ENCODE data around the gene GAS2.

GRCh38 chr11:22798901-22799300 lies 132.5 kb downstream of the GAS2 start:
- TF ChIP-seq POLR2A (IDR thresholded peaks at IDR 0.05): no peak
- TF ChIP-seq, protein P1, sequence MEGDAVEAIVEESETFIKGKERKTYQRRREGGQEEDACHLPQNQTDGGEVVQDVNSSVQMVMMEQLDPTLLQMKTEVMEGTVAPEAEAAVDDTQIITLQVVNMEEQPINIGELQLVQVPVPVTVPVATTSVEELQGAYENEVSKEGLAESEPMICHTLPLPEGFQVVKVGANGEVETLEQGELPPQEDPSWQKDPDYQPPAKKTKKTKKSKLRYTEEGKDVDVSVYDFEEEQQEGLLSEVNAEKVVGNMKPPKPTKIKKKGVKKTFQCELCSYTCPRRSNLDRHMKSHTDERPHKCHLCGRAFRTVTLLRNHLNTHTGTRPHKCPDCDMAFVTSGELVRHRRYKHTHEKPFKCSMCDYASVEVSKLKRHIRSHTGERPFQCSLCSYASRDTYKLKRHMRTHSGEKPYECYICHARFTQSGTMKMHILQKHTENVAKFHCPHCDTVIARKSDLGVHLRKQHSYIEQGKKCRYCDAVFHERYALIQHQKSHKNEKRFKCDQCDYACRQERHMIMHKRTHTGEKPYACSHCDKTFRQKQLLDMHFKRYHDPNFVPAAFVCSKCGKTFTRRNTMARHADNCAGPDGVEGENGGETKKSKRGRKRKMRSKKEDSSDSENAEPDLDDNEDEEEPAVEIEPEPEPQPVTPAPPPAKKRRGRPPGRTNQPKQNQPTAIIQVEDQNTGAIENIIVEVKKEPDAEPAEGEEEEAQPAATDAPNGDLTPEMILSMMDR (IDR thresholded peaks at IDR 0.05 in 4 of 5, conservative IDR thresholded peaks at IDR 0.05 in 1 of 5): no peak
